Neuronal stem cell (in vitro differentiated cells): Measurements from ENCODE around the gene HPF1. TPM values are rescaled to one million over a fixed set of nuclear protein-coding genes. Genes with fewer than 3 reads are reported as not detected.
"Not testable (repeated sequence)": the region's sequence is repeated elsewhere in the genome, so short reads cannot be mapped to it uniquely, and the experiment has no call there.

Experiments used
- DNase-seq: peaks from one replicate; pipeline ENCODE4 v3.0.0-alpha.2; 2013; ENCODE audit warnings: low spot score
- H2AFZ ChIP-seq: one replicate; pipeline ENCODE4 v1.6.1; 2013; ENCODE audit warnings: mild to moderate bottlenecking, low read length, inconsistent platforms
- H2AK5ac ChIP-seq: 2 replicates; pipeline ENCODE4 v1.6.1; 2013; ENCODE audit warnings: low read depth, mild to moderate bottlenecking, inconsistent platforms, low read length, moderate library complexity, mixed read lengths
- H2BK120ac ChIP-seq: 2 replicates; pipeline ENCODE4 v1.6.1; 2013; ENCODE audit warnings: low read depth, mild to moderate bottlenecking, inconsistent platforms, low read length, moderate library complexity, mixed read lengths
- H2BK12ac ChIP-seq: one replicate; pipeline ENCODE4 v1.6.1; 2013; ENCODE audit warnings: low read length, inconsistent platforms
- H2BK15ac ChIP-seq: 2 replicates; pipeline ENCODE4 v1.6.1; 2013; ENCODE audit warnings: mild to moderate bottlenecking, low read length, inconsistent platforms, mixed read lengths
- H2BK5ac ChIP-seq: one replicate; pipeline ENCODE4 v1.6.1; 2013; ENCODE audit warnings: inconsistent platforms, mild to moderate bottlenecking, low read length, moderate library complexity
- H3K14ac ChIP-seq: one replicate; pipeline ENCODE4 v1.6.1; 2013; ENCODE audit warnings: low read length, inconsistent platforms
- H3K18ac ChIP-seq: 2 replicates; pipeline ENCODE4 v1.6.1; 2013; ENCODE audit warnings: low read length, inconsistent platforms
- H3K23ac ChIP-seq: 2 replicates; pipeline ENCODE4 v1.6.1; 2013; ENCODE audit warnings: low read depth, mild to moderate bottlenecking, mixed read lengths, low read length, inconsistent platforms; ENCODE audit not compliant: poor library complexity
- H3K27ac ChIP-seq: replicated peaks from 3 replicates; pipeline ENCODE4 v1.5.1; 2013; ENCODE audit warnings: low read length, inconsistent platforms
- H3K27me3 ChIP-seq, 3 experiments: 2 replicates each; pipeline ENCODE4 v1.6.1; 2013; ENCODE audit warnings: low read length in 3 of 3, mild to moderate bottlenecking in 2 of 3, inconsistent platforms in 1 of 3, low read depth in 1 of 3, mixed read lengths in 1 of 3, moderate library complexity in 1 of 3; ENCODE audit not compliant: control insufficient read depth in 3 of 3, insufficient read depth in 3 of 3
- H3K36me3 ChIP-seq, 2 donors: replicated peaks in 1 of 2; 2 replicates each; pipeline ENCODE4 v1.6.1; 2013; ENCODE audit warnings: low read length in 2 of 2; ENCODE audit not compliant: control insufficient read depth in 2 of 2, insufficient read depth in 2 of 2
- H3K4ac ChIP-seq: 2 replicates; pipeline ENCODE4 v1.6.1; 2013; ENCODE audit warnings: inconsistent platforms, mild to moderate bottlenecking, low read length, moderate library complexity
- H3K4me1 ChIP-seq, 2 donors: 1 replicate in 1 of 2; 2 replicates in 1 of 2; pipeline ENCODE4 v1.6.1; 2013; ENCODE audit warnings: low read length in 2 of 2, low read depth in 1 of 2; ENCODE audit not compliant: control insufficient read depth in 2 of 2, insufficient read depth in 1 of 2
- H3K4me2 ChIP-seq: one replicate; pipeline ENCODE4 v1.6.1; 2013; ENCODE audit warnings: mild to moderate bottlenecking, low read length, inconsistent platforms; ENCODE audit not compliant: insufficient read depth, poor library complexity, severe bottlenecking
- H3K4me3 ChIP-seq, 2 donors: 2 replicates each; pipeline ENCODE4 v1.5.1; 2013; ENCODE audit warnings: low read length in 2 of 2, mild to moderate bottlenecking in 2 of 2, inconsistent platforms in 1 of 2, moderate library complexity in 1 of 2
- H3K79me1 ChIP-seq: one replicate; pipeline ENCODE4 v1.6.1; 2013; ENCODE audit warnings: low read depth, mild to moderate bottlenecking, inconsistent platforms, low read length, moderate library complexity
- H3K9ac ChIP-seq: one replicate; pipeline ENCODE4 v1.6.1; 2013; ENCODE audit warnings: mild to moderate bottlenecking, low read depth, low read length, inconsistent platforms; ENCODE audit not compliant: poor library complexity
- H3K9me3 ChIP-seq, 2 donors: replicated peaks in 1 of 2; 2 replicates each; pipeline versions ENCODE3 to v1.6.1; 2013; ENCODE audit warnings: low read length in 2 of 2, mild to moderate bottlenecking in 2 of 2, inconsistent platforms in 1 of 2, low read depth in 1 of 2, mixed read lengths in 1 of 2, moderate library complexity in 1 of 2; ENCODE audit not compliant: control insufficient read depth in 2 of 2, insufficient read depth in 1 of 2
- H4K8ac ChIP-seq: one replicate; pipeline ENCODE4 v1.6.1; 2013; ENCODE audit warnings: low read depth, mild to moderate bottlenecking, inconsistent platforms, low read length, moderate library complexity
- H4K91ac ChIP-seq: one replicate; pipeline ENCODE4 v1.6.1; 2013; ENCODE audit warnings: low read length, low read depth, mild to moderate bottlenecking, inconsistent platforms; ENCODE audit not compliant: poor library complexity
- WGBS, 2 donors: extraction: QIAGEN DNeasy Blood & Tissue Kit; methylation state at CpG; one replicate each; pipeline ENCODE4 v1.1.7; 2013; ENCODE audit warnings: missing lambda C conversion rate in 2 of 2, mixed read lengths in 1 of 2; ENCODE audit not compliant: insufficient read length in 2 of 2, insufficient replicate concordance in 1 of 2; ENCODE audit errors: extremely low coverage in 2 of 2; 5-methylcytosine and 5-hydroxymethylcytosine counted together
- polyA plus RNA-seq, 2 experiments: library from polyadenylated mRNA; stranded (reverse); fragments of 200-250 nt; gene quantifications; one replicate each; pipeline ENCODE4 v1.2.3, GENCODE V29; 2013

HPF1 gene
- polyA plus RNA-seq (2013, experiment 1 of 2), result 110 TPM
- 110 TPM for polyA plus RNA-seq (2013, experiment 2 of 2)

DNA sequence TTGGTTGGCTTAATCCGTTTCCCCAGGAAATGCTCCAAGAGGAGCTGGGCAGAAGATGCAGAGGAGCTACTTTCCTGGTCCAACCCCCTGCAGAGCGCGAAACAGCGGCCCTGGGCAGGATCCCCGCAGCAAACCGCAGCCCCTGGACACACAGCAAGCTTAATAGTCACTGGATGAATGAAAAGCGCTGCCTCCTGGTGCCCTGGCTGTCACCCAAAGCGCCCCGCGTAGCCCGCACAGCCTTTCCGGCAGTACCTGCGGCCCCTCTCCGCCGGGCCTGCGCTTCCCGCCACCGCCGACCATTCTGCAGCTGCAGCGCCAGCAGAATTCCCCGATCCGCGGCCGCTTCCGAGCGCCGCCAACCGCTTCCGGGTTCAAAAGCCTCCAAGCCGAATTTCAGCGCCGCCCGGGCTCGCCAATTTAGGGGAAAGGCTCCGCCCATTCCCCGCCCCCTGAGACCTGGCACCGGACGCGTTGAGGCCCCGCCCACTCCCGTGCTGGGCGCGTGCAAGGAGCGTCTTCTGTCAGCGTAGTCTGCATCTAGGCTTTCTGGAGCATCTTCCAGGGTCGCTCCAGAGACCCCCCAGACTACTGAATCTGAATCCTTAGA is at the start of gene HPF1:
Gene HPF1, minus strand, starts transcription at position 370 of the 610 bp plus-strand sequence. Its CDS starts 67 bp downstream, at position 303.
- H2BK15ac ChIP-seq, result peak within 1 kb of the TSS; percentile 93
- H3K9ac ChIP-seq, result peak within 1 kb of the TSS; percentile 92
- no CpG with 5 or more reads among the region's 46 CpGs for WGBS, 2 donors
- peak within 1 kb of the TSS; percentile 65 for H4K8ac ChIP-seq
- H2BK5ac ChIP-seq, result no peak within 1 kb of the TSS
- peak within 1 kb of the TSS; percentile 65 for H3K4me2 ChIP-seq
- H3K27me3 ChIP-seq, result no peaks in the 10 kb centered on the region
- DNase-seq, result peak; percentile 95
- H3K9me3 ChIP-seq, result no peaks in the 10 kb centered on the region
- peak within 1 kb of the TSS; percentile 99 for H3K18ac ChIP-seq
- no peak within 1 kb of the TSS for H3K4ac ChIP-seq
- H3K4me1 ChIP-seq, result peaks cover 0 to 2% of the 10 kb centered on the region in 2 donors
- H3K27ac ChIP-seq, result peak within 1 kb of the TSS; percentile 93
- no peak within 1 kb of the TSS for H2BK12ac ChIP-seq
- H3K23ac ChIP-seq, result peak within 1 kb of the TSS; percentile 80
- H3K14ac ChIP-seq, result peak within 1 kb of the TSS; percentile 14
- H3K79me1 ChIP-seq, result peaks cover 2% of the 10 kb centered on the region
- H2BK120ac ChIP-seq, result no peak within 1 kb of the TSS
- peak within 1 kb of the TSS; percentile 92 for H2AFZ ChIP-seq
- peak within 1 kb of the TSS; percentile 81 to 89 for H3K4me3 ChIP-seq
- no peak within 1 kb of the TSS for H4K91ac ChIP-seq
- H2AK5ac ChIP-seq, result peak within 1 kb of the TSS; percentile 47
- H3K36me3 ChIP-seq, result peaks cover 3 to 9% of the 10 kb centered on the region in 2 donors

GRCh38 chr4:169806770-169807169 is 49.0 kb upstream of the HPF1 start:
- WGBS, 2 donors, result no CpG with 5 or more reads among the region's 3 CpGs
- not testable (repeated sequence) for H3K27ac ChIP-seq

DNA sequence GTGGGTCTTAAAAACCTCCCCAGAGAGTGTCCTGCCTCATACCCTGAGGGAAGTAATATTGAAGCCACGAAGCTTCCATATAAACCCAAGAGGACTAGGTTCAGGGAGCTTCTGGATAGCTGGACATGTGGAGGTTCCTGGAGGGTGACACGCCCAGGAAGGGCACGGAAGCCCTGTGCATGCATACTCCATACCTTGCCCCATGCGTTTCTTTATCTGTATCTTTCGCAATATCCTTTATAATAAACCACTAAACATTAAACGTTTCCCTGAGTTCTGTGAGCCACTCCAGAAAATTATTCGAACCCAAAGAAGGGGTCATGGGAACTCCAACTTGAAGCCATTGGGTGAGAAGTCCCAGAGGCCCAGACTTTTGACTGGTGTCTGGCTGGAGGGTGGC is 45.7 kb upstream of the HPF1 start:
- no peak for DNase-seq

More at GRCh38 chr4:169806770-169807169, 49.0 kb upstream of the HPF1 start:
- not testable (repeated sequence) for H2BK12ac ChIP-seq, DNase-seq, H2AK5ac ChIP-seq, H3K4me1 ChIP-seq, H4K91ac ChIP-seq, H3K18ac ChIP-seq, H3K23ac ChIP-seq, H2BK15ac ChIP-seq, H3K27me3 ChIP-seq, H2BK120ac ChIP-seq, H3K4me3 ChIP-seq, H3K9ac ChIP-seq, H2AFZ ChIP-seq, H3K4ac ChIP-seq, H4K8ac ChIP-seq, H2BK5ac ChIP-seq, H3K14ac ChIP-seq, H3K79me1 ChIP-seq, H3K9me3 ChIP-seq, H3K4me2 ChIP-seq, H3K36me3 ChIP-seq

DNA sequence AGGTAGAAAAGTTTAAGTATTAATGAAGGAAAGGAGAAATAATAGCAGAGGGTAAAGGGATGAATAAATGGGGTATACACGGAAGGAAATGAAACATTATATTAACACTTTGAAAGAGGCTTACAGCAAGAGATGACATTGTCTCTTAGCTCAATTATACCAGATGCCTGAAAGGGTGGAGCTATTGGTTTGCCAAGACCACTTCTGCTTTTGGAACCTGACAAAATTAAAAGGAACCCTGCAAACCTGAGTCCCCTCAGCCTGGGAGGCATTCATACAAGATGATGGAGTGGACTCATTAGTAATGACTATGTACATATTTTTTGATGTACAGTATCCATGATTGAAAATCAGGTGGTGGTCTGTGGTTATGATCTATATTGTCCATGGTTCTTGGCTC is 45.1 kb upstream of the HPF1 start:
- no peak overlapping the region for H3K18ac ChIP-seq
- H4K91ac ChIP-seq, result no peak overlapping the region
- no peak overlapping the region for H3K4ac ChIP-seq
- no peaks in the 10 kb centered on the region for H3K4me1 ChIP-seq
- no peak overlapping the region for H3K27ac ChIP-seq
- DNase-seq, result no peak
- H2BK12ac ChIP-seq, result no peak overlapping the region
- no peak overlapping the region for H3K4me2 ChIP-seq
- H2AFZ ChIP-seq, result no peak overlapping the region
- no peaks in the 10 kb centered on the region for H3K36me3 ChIP-seq
- H3K27me3 ChIP-seq, result peaks cover 0 to 5% (median 0%) of the 10 kb centered on the region in 3 experiments
- H3K4me3 ChIP-seq, result no peak overlapping the region
- no peak overlapping the region for H2BK15ac ChIP-seq
- no peaks in the 10 kb centered on the region for H3K79me1 ChIP-seq
- no peak overlapping the region for H3K23ac ChIP-seq
- no peak overlapping the region for H2AK5ac ChIP-seq
- H2BK5ac ChIP-seq, result no peak overlapping the region
- H4K8ac ChIP-seq, result no peak overlapping the region
- H3K9me3 ChIP-seq, result peaks cover 0 to 2% of the 10 kb centered on the region in 2 donors
- no peak overlapping the region for H2BK120ac ChIP-seq
- no peak overlapping the region for H3K14ac ChIP-seq
- H3K9ac ChIP-seq, result no peak overlapping the region
- WGBS, 2 donors, result no CpG with 5 or more reads among the region's 1 CpG

More for the DNA sequence above, 45.7 kb upstream of the HPF1 start:
- Histone ChIP-seq H2BK120ac (no peak overlapping the region), H2AFZ (no peak overlapping the region), H3K14ac (no peak overlapping the region), H2BK15ac (no peak overlapping the region), H4K8ac (no peak overlapping the region), H3K4me1 (no peaks in the 10 kb centered on the region), H3K4me2 (no peak overlapping the region), H4K91ac (no peak overlapping the region), H2BK5ac (no peak overlapping the region), H3K79me1 (no peaks in the 10 kb centered on the region), H3K18ac (no peak overlapping the region), H3K27me3 (peaks cover 0 to 5% (median 0%) of the 10 kb centered on the region in 3 experiments), H3K23ac (no peak overlapping the region), H3K36me3 (no peaks in the 10 kb centered on the region), H3K9me3 (peaks cover 0 to 2% of the 10 kb centered on the region in 2 donors), H3K4me3 (no peak overlapping the region), H2BK12ac (no peak overlapping the region), H3K27ac (no peak overlapping the region), H3K4ac (no peak overlapping the region), H3K9ac (no peak overlapping the region), H2AK5ac (no peak overlapping the region)
- no CpG with 5 or more reads among the region's 7 CpGs for WGBS, 2 donors
